Peyer's patch (tissue), 4 donors: ENCODE results near the gene FAM219B. TPM values are rescaled to one million over a fixed set of nuclear protein-coding genes. Genes with fewer than 3 reads are reported as not detected.
"Not testable (repeated sequence)": the region's sequence is repeated elsewhere in the genome, so short reads cannot be mapped to it uniquely, and the experiment has no call there.

ENCODE experiments used
- DNase-seq, 3 donors: peaks; one replicate each; pipeline ENCODE4 v3.0.0-alpha.2; 2017 to 2019
- H3K27ac ChIP-seq, 4 donors: fragments of 200-600 bp; sonication (generic); one replicate each; pipeline ENCODE4 v1.5.1; 2016 to 2019
- H3K27me3 ChIP-seq, 2 donors: fragments of 200-600 bp; sonication (generic); one replicate each; pipeline ENCODE4 v1.5.1; 2019
- H3K36me3 ChIP-seq, 3 donors: fragments of 200-600 bp; sonication (generic); one replicate each; pipeline ENCODE4 v1.5.1; 2016 to 2019
- H3K4me1 ChIP-seq, 4 donors: fragments of 200-600 bp; sonication (generic); one replicate each; pipeline ENCODE4 v1.5.1; 2016 to 2019
- H3K4me3 ChIP-seq, 4 donors: fragments of 200-600 bp; sonication (generic); 1 replicate in 3 of 4; 2 replicates in 1 of 4; pipeline ENCODE4 v1.5.1; 2016 to 2019; ENCODE audit warnings: mild to moderate bottlenecking in 1 of 4
- H3K9me3 ChIP-seq, 4 donors: fragments of 200-600 bp; sonication (generic); one replicate each; pipeline ENCODE4 v1.5.1; 2016 to 2019; ENCODE audit warnings: mild to moderate bottlenecking in 1 of 4
- CTCF ChIP-seq, 6 experiments: fragments of 450-650 bp in 4 of 6; fragments of 200-600 bp in 2 of 6; sonication (generic) in 1 of 6; IDR thresholded peaks; one replicate each; pipeline ENCODE4 v1.5.1; 2017 to 2019; ENCODE audit warnings: antibody characterized with exemption in 6 of 6, mild to moderate bottlenecking in 3 of 6, moderate library complexity in 1 of 6
- POLR2A ChIP-seq, 2 donors: fragments of 450-650 bp; IDR thresholded peaks; one replicate each; pipeline ENCODE4 v1.5.1; 2017; ENCODE audit warnings: antibody characterized with exemption in 2 of 2, mild to moderate bottlenecking in 2 of 2, moderate library complexity in 2 of 2
- total RNA-seq, 4 donors: library from RNA; depleted of rRNA; stranded (reverse); fragments of >200 nt; gene quantifications; one replicate each; pipeline ENCODE4 v1.1.0, GENCODE V29; 2016

The FAM219B gene
- total RNA-seq, 4 donors from 2014 or later, result 48.7 to 76.5 (median 57.6) TPM

- Histone ChIP-seq H3K4me1 (peaks cover 0 to 12% (median 3%) of the 10 kb centered on the region in 4 donors), H3K9me3 (no peaks in the 10 kb centered on the region), H3K27me3 (no peaks in the 10 kb centered on the region), H3K4me3 (no peak overlapping the region), H3K36me3 (peaks cover 0 to 59% (median 0%) of the 10 kb centered on the region in 3 donors), H3K27ac (peak overlapping the region in 1 of 4 donors; percentile 13)
- peak; percentile 48 to 82 (median 61) for DNase-seq
- TF ChIP-seq CTCF (IDR thresholded peaks at IDR 0.05) (peak; percentile 90 to 96 (median 94)), POLR2A (IDR thresholded peaks at IDR 0.05) (no peak)
Observed at GRCh38 chr15:74901612-74902063, 5.0 kb downstream of the FAM219B start.

- TF ChIP-seq POLR2A (IDR thresholded peaks at IDR 0.05) (no peak), CTCF (IDR thresholded peaks at IDR 0.05) (no peak)
- H3K27me3 ChIP-seq, result no peaks in the 10 kb centered on the region
- H3K4me1 ChIP-seq, result peaks cover 0 to 14% (median 2%) of the 10 kb centered on the region in 4 donors
- no peaks in the 10 kb centered on the region for H3K9me3 ChIP-seq
- H3K4me3 ChIP-seq, result no peak overlapping the region
- DNase-seq, result no peak
- H3K36me3 ChIP-seq, result peaks cover 0 to 55% (median 0%) of the 10 kb centered on the region in 3 donors
- H3K27ac ChIP-seq, result no peak overlapping the region
Observed at GRCh38 chr15:74897300-74897701, 9.3 kb downstream of the FAM219B start.

- Histone ChIP-seq H3K4me1 (peaks cover 0 to 22% (median 2%) of the 10 kb centered on the region in 4 donors), H3K36me3 (peaks cover 0 to 50% (median 0%) of the 10 kb centered on the region in 3 donors), H3K27ac (no peak overlapping the region)
Observed at GRCh38 chr15:74896316-74896715, 10.3 kb downstream of the FAM219B start.

GRCh38 chr15:74895830-74896229 lies 10.8 kb downstream of the FAM219B start:
- TF ChIP-seq CTCF (IDR thresholded peaks at IDR 0.05), result no peak
- TF ChIP-seq POLR2A (IDR thresholded peaks at IDR 0.05), result no peak
- Histone ChIP-seq H3K27ac (no peak overlapping the region), H3K27me3 (no peaks in the 10 kb centered on the region), H3K4me1 (peaks cover 0 to 26% (median 2%) of the 10 kb centered on the region in 4 donors), H3K36me3 (peaks cover 0 to 45% (median 0%) of the 10 kb centered on the region in 3 donors), H3K9me3 (no peaks in the 10 kb centered on the region), H3K4me3 (no peak overlapping the region)
- no peak for DNase-seq

More at GRCh38 chr15:74896316-74896715, 10.3 kb downstream of the FAM219B start:
- Histone ChIP-seq H3K9me3 (no peaks in the 10 kb centered on the region), H3K27me3 (no peaks in the 10 kb centered on the region), H3K4me3 (no peak overlapping the region)
- TF ChIP-seq CTCF (IDR thresholded peaks at IDR 0.05) (no peak), POLR2A (IDR thresholded peaks at IDR 0.05) (no peak)
- DNase-seq, result no peak

- DNase-seq, H3K27ac ChIP-seq, H3K9me3 ChIP-seq, H3K4me3 ChIP-seq, H3K27me3 ChIP-seq: not testable (repeated sequence)
- peaks cover 0 to 35% (median 7%) of the 10 kb centered on the region in 4 donors for H3K4me1 ChIP-seq
- peaks cover 0 to 30% (median 0%) of the 10 kb centered on the region in 3 donors for H3K36me3 ChIP-seq
Observed at GRCh38 chr15:74894383-74894782, 12.3 kb downstream of the FAM219B start.

- no peak for TF ChIP-seq POLR2A (IDR thresholded peaks at IDR 0.05)
- H3K36me3 ChIP-seq, result peaks cover 0 to 23% (median 0%) of the 10 kb centered on the region in 3 donors
- DNase-seq, result no peak
- no peaks in the 10 kb centered on the region for H3K27me3 ChIP-seq
- H3K4me3 ChIP-seq, result no peak overlapping the region
- peak overlapping the region in 2 of 4 donors; percentile 38 to 90 for H3K27ac ChIP-seq
- no peaks in the 10 kb centered on the region for H3K9me3 ChIP-seq
- peaks cover 0 to 40% (median 7%) of the 10 kb centered on the region in 4 donors for H3K4me1 ChIP-seq
Observed at GRCh38 chr15:74893627-74894026, 13.0 kb downstream of the FAM219B start.
